ENCODE measurements around the gene POLR3G.

POLR3G gene

DNA sequence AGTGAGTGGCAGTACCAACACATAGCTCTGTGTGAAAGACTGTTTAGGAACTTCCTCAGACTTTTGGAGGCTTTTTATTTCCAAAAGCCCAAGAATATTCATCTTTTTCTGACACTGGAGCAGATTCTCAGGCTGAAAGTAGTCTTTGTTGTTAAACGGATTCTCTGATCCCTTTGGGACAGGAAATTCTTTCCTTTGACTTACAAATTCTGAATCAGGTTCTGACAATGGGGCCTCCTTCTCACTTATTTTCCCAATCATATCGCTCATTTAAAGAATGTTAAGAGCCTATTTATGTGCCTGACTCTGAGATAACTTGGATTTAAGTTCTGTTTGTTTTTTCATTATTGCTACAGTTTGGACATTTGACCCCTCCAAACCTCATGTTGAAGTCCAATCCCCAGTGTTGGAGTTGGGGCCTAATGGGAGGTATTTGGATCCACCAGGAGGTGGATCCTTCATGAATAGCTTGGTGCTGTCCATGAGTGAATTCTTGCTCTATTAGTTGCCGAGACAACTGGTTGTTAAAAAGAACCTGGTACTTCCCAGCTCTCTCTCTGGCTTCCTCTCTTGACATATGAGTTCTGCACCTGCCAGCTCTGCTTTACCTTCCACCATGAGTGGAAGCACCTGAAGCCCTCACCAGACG is 79.8 kb downstream of the POLR3G start:
- Histone ChIP-seq H3K9me2 (ENCODE audit: low read depth, low read length) (no peaks in the 10 kb centered on the region), H3K27me3 (ENCODE audit: insufficient read depth, low read length) (peaks cover 5% of the 10 kb centered on the region; the same call in 1 of the 2 replicates)
- TF ChIP-seq, protein P1, sequence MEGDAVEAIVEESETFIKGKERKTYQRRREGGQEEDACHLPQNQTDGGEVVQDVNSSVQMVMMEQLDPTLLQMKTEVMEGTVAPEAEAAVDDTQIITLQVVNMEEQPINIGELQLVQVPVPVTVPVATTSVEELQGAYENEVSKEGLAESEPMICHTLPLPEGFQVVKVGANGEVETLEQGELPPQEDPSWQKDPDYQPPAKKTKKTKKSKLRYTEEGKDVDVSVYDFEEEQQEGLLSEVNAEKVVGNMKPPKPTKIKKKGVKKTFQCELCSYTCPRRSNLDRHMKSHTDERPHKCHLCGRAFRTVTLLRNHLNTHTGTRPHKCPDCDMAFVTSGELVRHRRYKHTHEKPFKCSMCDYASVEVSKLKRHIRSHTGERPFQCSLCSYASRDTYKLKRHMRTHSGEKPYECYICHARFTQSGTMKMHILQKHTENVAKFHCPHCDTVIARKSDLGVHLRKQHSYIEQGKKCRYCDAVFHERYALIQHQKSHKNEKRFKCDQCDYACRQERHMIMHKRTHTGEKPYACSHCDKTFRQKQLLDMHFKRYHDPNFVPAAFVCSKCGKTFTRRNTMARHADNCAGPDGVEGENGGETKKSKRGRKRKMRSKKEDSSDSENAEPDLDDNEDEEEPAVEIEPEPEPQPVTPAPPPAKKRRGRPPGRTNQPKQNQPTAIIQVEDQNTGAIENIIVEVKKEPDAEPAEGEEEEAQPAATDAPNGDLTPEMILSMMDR (IDR thresholded peaks at IDR 0.05; ENCODE audit: low read length) = no peak
- no peak for TF ChIP-seq EZH2 (IDR thresholded peaks at IDR 0.05; ENCODE audit: borderline replicate concordance, low read length)

DNA sequence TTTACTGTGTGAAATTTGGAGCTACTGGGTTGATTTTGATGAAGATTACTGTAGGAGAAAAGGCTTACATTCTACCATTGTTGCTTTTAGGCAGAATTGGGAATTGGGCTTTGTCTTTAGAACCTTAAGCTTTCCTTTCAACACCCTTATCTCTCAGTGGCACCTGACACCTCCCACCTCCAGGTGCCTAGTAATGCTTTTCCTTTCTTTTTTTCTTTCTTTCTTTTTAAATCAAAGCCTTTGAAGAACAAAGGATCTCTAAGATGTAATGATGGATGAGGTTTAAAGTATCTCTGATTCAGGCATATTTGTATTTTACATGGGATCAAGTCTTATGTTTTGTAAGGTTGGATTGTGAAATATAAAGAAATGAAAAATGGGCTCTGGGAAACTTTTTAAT is 81.0 kb downstream of the POLR3G start:
- no peaks in the 10 kb centered on the region for H3K4me1 ChIP-seq (ENCODE audit: insufficient read depth, low read length, severe bottlenecking)
- peaks cover 5% of the 10 kb centered on the region; the same call in 1 of the 2 replicates for H3K27me3 ChIP-seq (ENCODE audit: insufficient read depth, low read length)

More for the DNA sequence above, 79.8 kb downstream of the POLR3G start:
- Histone ChIP-seq H3K9ac (ENCODE audit: low read length) (no peak overlapping the region), H4K20me1 (ENCODE audit: insufficient read depth, low read length) (no peaks in the 10 kb centered on the region), H3F3A (ENCODE audit: insufficient read depth, low read length) (no peaks in the 10 kb centered on the region), H3K9me3 (ENCODE audit: low read length) (no peaks in the 10 kb centered on the region), H3K27ac (ENCODE audit: low read depth, low read length, poor library complexity, severe bottlenecking) (no peak overlapping the region), H2AFZ (ENCODE audit: low read length) (no peak overlapping the region), H3K4me1 (ENCODE audit: insufficient read depth, low read length, severe bottlenecking) (no peaks in the 10 kb centered on the region), H3K4me2 (ENCODE audit: low read length) (no peak overlapping the region), H3K79me2 (ENCODE audit: insufficient read depth, low read length) (no peaks in the 10 kb centered on the region), H3K36me3 (ENCODE audit: insufficient read depth, low read length) (no peaks in the 10 kb centered on the region), H3K4me3 (ENCODE audit: low read depth, low read length, poor library complexity, severe bottlenecking) (no peak overlapping the region)

DNA sequence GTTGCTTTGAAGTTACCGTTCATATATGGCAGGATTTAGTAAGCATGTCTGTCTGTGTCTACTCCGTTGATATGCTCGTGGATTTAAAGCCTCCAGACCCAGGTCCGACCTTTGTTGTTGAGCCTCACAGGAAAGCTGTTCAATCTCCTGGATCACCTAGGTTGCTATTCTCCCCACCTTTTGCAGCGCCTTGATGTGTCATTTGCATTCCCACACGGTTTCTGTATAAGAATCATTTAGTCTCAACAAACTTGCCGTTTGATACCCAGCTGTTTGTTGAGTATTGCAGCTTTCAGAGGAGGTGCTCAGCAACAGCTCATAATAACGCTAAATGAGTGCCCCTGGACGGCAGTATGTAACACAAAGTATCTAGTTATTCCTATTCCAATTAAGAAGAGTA is 82.7 kb downstream of the POLR3G start:
- H2AFZ ChIP-seq (ENCODE audit: low read length) = no peak overlapping the region
- H3K36me3 ChIP-seq (ENCODE audit: insufficient read depth, low read length) = no peaks in the 10 kb centered on the region
- no peak overlapping the region for H3K27ac ChIP-seq (ENCODE audit: low read depth, low read length, poor library complexity, severe bottlenecking)
- H3K9me2 ChIP-seq (ENCODE audit: low read depth, low read length) = no peaks in the 10 kb centered on the region
- H3K4me2 ChIP-seq (ENCODE audit: low read length) = no peak overlapping the region
- TF ChIP-seq EZH2 (IDR thresholded peaks at IDR 0.05; ENCODE audit: borderline replicate concordance, low read length) = no peak
- TF ChIP-seq, protein P1 (IDR thresholded peaks at IDR 0.05; ENCODE audit: low read length) = no peak
- no peak overlapping the region for H3K9ac ChIP-seq (ENCODE audit: low read length)
- H3K79me2 ChIP-seq (ENCODE audit: insufficient read depth, low read length) = no peaks in the 10 kb centered on the region
- H3K27me3 ChIP-seq (ENCODE audit: insufficient read depth, low read length) = peaks cover 5% of the 10 kb centered on the region; the same call in 1 of the 2 replicates
- no peaks in the 10 kb centered on the region for H3K4me1 ChIP-seq (ENCODE audit: insufficient read depth, low read length, severe bottlenecking)
- H4K20me1 ChIP-seq (ENCODE audit: insufficient read depth, low read length) = no peaks in the 10 kb centered on the region
- no peaks in the 10 kb centered on the region for H3K9me3 ChIP-seq (ENCODE audit: low read length)
- no peak overlapping the region for H3K4me3 ChIP-seq (ENCODE audit: low read depth, low read length, poor library complexity, severe bottlenecking)
- H3F3A ChIP-seq (ENCODE audit: insufficient read depth, low read length) = no peaks in the 10 kb centered on the region

More for the DNA sequence above, 81.0 kb downstream of the POLR3G start:
- Histone ChIP-seq H3K4me3 (ENCODE audit: low read depth, low read length, poor library complexity, severe bottlenecking) (no peak overlapping the region), H3K36me3 (ENCODE audit: insufficient read depth, low read length) (no peaks in the 10 kb centered on the region), H3K9me3 (ENCODE audit: low read length) (no peaks in the 10 kb centered on the region), H3F3A (ENCODE audit: insufficient read depth, low read length) (no peaks in the 10 kb centered on the region), H3K79me2 (ENCODE audit: insufficient read depth, low read length) (no peaks in the 10 kb centered on the region), H3K27ac (ENCODE audit: low read depth, low read length, poor library complexity, severe bottlenecking) (no peak overlapping the region), H3K9me2 (ENCODE audit: low read depth, low read length) (no peaks in the 10 kb centered on the region), H2AFZ (ENCODE audit: low read length) (no peak overlapping the region), H3K9ac (ENCODE audit: low read length) (no peak overlapping the region), H3K4me2 (ENCODE audit: low read length) (no peak overlapping the region), H4K20me1 (ENCODE audit: insufficient read depth, low read length) (no peaks in the 10 kb centered on the region)
- TF ChIP-seq, protein P1 (IDR thresholded peaks at IDR 0.05; ENCODE audit: low read length) = no peak
- TF ChIP-seq EZH2 (IDR thresholded peaks at IDR 0.05; ENCODE audit: borderline replicate concordance, low read length) = no peak

Measured in OCI-LY1 (cell line).